SK-N-DZ (cell line): ENCODE measurements around the gene TRA2B.

Experiments used
- DNase-seq: peaks from one replicate; pipeline ENCODE4 v3.0.0-alpha.2; 2015; ENCODE audit warnings: low spot score

The TRA2B gene

DNA sequence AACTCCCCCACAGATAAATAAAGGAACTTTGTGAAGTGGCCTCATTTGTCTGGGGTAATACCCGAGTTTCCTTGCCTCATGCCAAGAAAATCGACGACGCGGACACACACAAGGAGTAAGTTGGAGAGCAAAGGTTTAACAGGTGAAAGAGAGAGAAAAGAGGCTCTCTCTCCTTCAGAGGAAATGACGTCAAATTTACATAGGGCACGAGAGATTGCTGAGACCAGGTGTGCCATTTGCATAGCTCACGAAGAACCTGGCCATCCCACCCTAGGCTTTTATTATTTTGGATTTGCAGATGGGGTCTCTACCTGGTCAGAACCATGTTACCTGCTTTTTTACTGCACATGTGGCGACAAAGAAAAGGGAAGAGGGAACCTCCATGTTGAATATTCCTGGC is 63.7 kb downstream of the TRA2B start:
- no peak for DNase-seq

DNA sequence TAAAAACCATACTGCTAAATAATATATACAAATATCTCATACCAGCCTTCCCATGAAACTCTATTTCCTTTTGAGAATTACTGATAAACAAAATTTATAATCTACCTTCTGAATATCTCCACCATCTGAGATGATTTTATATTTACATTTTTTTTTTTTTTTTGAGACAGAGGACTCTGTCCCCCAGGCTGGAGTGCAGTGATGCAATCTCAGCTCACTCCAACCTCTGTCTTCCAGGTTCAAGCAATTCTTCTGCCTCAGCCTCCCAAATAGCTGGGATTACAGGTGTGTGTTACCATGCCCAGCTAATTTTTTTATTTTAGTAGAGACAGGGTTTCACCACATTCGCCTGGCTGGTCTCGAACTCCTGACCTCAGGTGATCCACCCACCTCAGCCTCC is 70.2 kb downstream of the TRA2B start:
- DNase-seq, result no peak

GRCh38 chr3:185866995-185867394 is 70.8 kb downstream of the TRA2B start:
- DNase-seq, result no peak

- DNase-seq, result no peak
These were observed 71.3 kb downstream of the TRA2B start for GRCh38 chr3:185866555-185866954.
